ENCODE measurements around the gene C1GALT1.

The C1GALT1 gene

DNA sequence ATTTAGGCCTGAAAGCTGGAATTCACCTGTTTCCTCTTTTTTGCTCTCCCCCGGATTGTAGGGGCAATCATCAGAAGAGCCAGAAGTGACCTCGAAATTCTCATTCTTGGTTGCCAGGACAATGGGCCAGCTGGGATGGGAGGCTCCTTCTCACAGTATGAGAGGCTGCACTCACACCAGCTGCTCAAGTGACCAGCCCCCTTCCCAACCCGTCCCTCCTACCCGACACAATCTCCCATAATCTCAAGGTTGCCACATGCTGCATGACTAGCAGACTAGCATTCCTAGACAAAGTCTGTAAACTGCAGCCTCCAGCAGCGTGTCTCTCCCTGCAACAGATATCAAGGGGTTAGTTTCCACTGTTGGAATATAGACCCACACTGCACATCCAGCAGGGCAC, 110.3 kb downstream of the C1GALT1 start:
- TF ChIP-seq EZH2 (optimal IDR thresholded peaks at IDR 0.05; ENCODE audit: low read depth, low read length): no peak
- Histone ChIP-seq H3K9me3 (replicated peaks; ENCODE audit: insufficient read depth, low read length) (no peaks in the 10 kb centered on the region), H3K79me2 (ENCODE audit: low read length) (no peaks in the 10 kb centered on the region), H3K9ac (ENCODE audit: low read length) (no peak overlapping the region), H3K27ac (ENCODE audit: low read length) (peak overlapping the region; percentile 19; the same call in 1 of the 2 replicates), H2AFZ (ENCODE audit: low read length) (peak overlapping the region; percentile 56), H4K20me1 (ENCODE audit: insufficient read depth, low read length) (no peaks in the 10 kb centered on the region), H3K36me3 (replicated peaks; ENCODE audit: insufficient read depth, low read length) (no peaks in the 10 kb centered on the region), H3K4me2 (ENCODE audit: low read depth, low read length) (peak overlapping the region; percentile 51; the same call in 1 of the 2 replicates), H3K4me3 (ENCODE audit: low read length) (no peak overlapping the region), H3K4me1 (ENCODE audit: low read length) (peaks cover 15% of the 10 kb centered on the region), H3F3A (ENCODE audit: insufficient read depth, low read length) (no peaks in the 10 kb centered on the region), H3K27me3 (replicated peaks; ENCODE audit: insufficient read depth, low read length) (no peaks in the 10 kb centered on the region), H3K9me2 (replicated peaks; ENCODE audit: insufficient read depth, low read length) (no peaks in the 10 kb centered on the region)
- DNase-seq: no peak

DNA sequence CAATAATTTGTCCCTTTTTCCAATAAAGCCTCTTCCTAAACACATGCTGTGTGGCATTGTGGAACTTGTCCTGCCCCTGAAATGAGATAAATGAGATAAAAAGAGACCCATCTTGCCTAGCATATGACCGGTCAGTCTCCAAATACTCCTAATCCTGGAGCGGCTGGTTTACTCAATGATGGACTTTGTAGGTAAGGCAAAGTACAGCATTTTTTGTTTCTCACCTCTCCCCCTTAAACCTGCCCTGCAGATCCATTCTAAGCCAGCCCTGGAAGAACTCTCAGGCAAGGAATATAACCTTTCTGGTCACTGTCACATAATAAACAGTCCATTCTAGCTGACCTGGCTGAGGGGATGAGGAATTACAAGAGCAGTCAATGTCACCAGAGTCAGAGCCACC, 110.7 kb downstream of the C1GALT1 start:
- no peaks in the 10 kb centered on the region for H4K20me1 ChIP-seq (ENCODE audit: insufficient read depth, low read length)
- no peak for DNase-seq
- H3K4me1 ChIP-seq (ENCODE audit: low read length): peaks cover 15% of the 10 kb centered on the region
- H3K27me3 ChIP-seq (replicated peaks; ENCODE audit: insufficient read depth, low read length): no peaks in the 10 kb centered on the region
- TF ChIP-seq, protein P1, sequence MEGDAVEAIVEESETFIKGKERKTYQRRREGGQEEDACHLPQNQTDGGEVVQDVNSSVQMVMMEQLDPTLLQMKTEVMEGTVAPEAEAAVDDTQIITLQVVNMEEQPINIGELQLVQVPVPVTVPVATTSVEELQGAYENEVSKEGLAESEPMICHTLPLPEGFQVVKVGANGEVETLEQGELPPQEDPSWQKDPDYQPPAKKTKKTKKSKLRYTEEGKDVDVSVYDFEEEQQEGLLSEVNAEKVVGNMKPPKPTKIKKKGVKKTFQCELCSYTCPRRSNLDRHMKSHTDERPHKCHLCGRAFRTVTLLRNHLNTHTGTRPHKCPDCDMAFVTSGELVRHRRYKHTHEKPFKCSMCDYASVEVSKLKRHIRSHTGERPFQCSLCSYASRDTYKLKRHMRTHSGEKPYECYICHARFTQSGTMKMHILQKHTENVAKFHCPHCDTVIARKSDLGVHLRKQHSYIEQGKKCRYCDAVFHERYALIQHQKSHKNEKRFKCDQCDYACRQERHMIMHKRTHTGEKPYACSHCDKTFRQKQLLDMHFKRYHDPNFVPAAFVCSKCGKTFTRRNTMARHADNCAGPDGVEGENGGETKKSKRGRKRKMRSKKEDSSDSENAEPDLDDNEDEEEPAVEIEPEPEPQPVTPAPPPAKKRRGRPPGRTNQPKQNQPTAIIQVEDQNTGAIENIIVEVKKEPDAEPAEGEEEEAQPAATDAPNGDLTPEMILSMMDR (IDR thresholded peaks at IDR 0.05; ENCODE audit: low read length): no peak
- TF ChIP-seq EZH2 (optimal IDR thresholded peaks at IDR 0.05; ENCODE audit: low read depth, low read length): no peak
- TF ChIP-seq EZH2phosphoT487 (IDR thresholded peaks at IDR 0.05; ENCODE audit: low read length): no peak
- H3K4me2 ChIP-seq (ENCODE audit: low read depth, low read length): no peak overlapping the region
- no peaks in the 10 kb centered on the region for H3F3A ChIP-seq (ENCODE audit: insufficient read depth, low read length)
- no peaks in the 10 kb centered on the region for H3K79me2 ChIP-seq (ENCODE audit: low read length)
- no peaks in the 10 kb centered on the region for H3K9me3 ChIP-seq (replicated peaks; ENCODE audit: insufficient read depth, low read length)
- H3K27ac ChIP-seq (ENCODE audit: low read length): no peak overlapping the region
- no peak overlapping the region for H3K4me3 ChIP-seq (ENCODE audit: low read length)
- no peak overlapping the region for H3K9ac ChIP-seq (ENCODE audit: low read length)
- H3K36me3 ChIP-seq (replicated peaks; ENCODE audit: insufficient read depth, low read length): no peaks in the 10 kb centered on the region
- no peaks in the 10 kb centered on the region for H3K9me2 ChIP-seq (replicated peaks; ENCODE audit: insufficient read depth, low read length)
- H2AFZ ChIP-seq (ENCODE audit: low read length): no peak overlapping the region

DNA sequence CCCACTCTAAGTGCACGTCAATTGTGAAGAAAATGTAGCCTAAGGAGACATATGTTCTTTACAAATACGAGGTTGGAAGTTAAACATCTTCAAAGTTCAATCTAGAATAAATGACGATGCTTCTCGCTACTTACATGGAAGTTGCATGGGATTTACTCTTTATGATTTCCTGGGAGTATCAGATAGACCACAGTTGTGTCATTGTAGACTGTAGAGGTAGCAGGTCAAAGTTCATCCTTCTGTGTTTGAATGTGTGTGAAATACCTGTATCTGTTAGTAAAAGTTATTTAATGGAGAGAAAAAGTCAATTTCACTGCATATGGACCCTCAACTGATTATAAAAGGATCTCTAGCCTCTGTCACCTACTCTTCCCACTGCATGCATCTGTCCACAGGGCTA, 112.6 kb downstream of the C1GALT1 start:
- Histone ChIP-seq H4K20me1 (ENCODE audit: insufficient read depth, low read length) (no peaks in the 10 kb centered on the region), H3K9ac (ENCODE audit: low read length) (no peak overlapping the region), H3K27ac (ENCODE audit: low read length) (no peak overlapping the region), H3K9me3 (replicated peaks; ENCODE audit: insufficient read depth, low read length) (no peaks in the 10 kb centered on the region), H2AFZ (ENCODE audit: low read length) (no peak overlapping the region), H3K36me3 (replicated peaks; ENCODE audit: insufficient read depth, low read length) (no peaks in the 10 kb centered on the region), H3K9me2 (replicated peaks; ENCODE audit: insufficient read depth, low read length) (no peaks in the 10 kb centered on the region), H3F3A (ENCODE audit: insufficient read depth, low read length) (no peaks in the 10 kb centered on the region), H3K79me2 (ENCODE audit: low read length) (no peaks in the 10 kb centered on the region), H3K27me3 (replicated peaks; ENCODE audit: insufficient read depth, low read length) (no peaks in the 10 kb centered on the region), H3K4me1 (ENCODE audit: low read length) (peaks cover 15% of the 10 kb centered on the region), H3K4me2 (ENCODE audit: low read depth, low read length) (no peak overlapping the region), H3K4me3 (ENCODE audit: low read length) (no peak overlapping the region)
- DNase-seq: no peak
- TF ChIP-seq EZH2phosphoT487 (IDR thresholded peaks at IDR 0.05; ENCODE audit: low read length): no peak
- TF ChIP-seq, protein P1 (IDR thresholded peaks at IDR 0.05; ENCODE audit: low read length): no peak
